MG63 (cell line): ENCODE data around the gene KCNQ1. TPM values are rescaled to one million over a fixed set of nuclear protein-coding genes. Genes with fewer than 3 reads are reported as not detected.
"Not testable (repeated sequence)": the region's sequence is repeated elsewhere in the genome, so short reads cannot be mapped to it uniquely, and the experiment has no call there.

Source experiments
- DNase-seq: peaks from one replicate; pipeline ENCODE4 v3.0.0-alpha.2; 2020
- H3K27me3 ChIP-seq: fragments of 250-450 bp; sonication (Bioruptor Pico); 2 replicates; pipeline ENCODE4 v1.5.1; 2020; ENCODE audit warnings: mild to moderate bottlenecking, moderate library complexity
- H3K36me3 ChIP-seq: fragments of 250-450 bp; sonication (Bioruptor Pico); 2 replicates; pipeline ENCODE4 v1.5.1; 2020; ENCODE audit warnings: mild to moderate bottlenecking, moderate library complexity
- H3K4me3 ChIP-seq: fragments of 250-450 bp; sonication (Bioruptor Pico); 2 replicates; pipeline ENCODE4 v1.5.1; 2020; ENCODE audit warnings: mild to moderate bottlenecking, moderate library complexity
- H3K9me3 ChIP-seq: fragments of 250-450 bp; sonication (Bioruptor Pico); 2 replicates; pipeline ENCODE4 v1.5.1; 2020; ENCODE audit warnings: mild to moderate bottlenecking, moderate library complexity
- total RNA-seq: library from RNA; depleted of rRNA; stranded (reverse); fragments of >200 nt; shearing (Covaris generic); gene quantifications from 2 replicates; pipeline ENCODE4 v1.2.3, GENCODE V29; 2014; ENCODE audit warnings: low replicate concordance

Gene KCNQ1
- total RNA-seq, 1 experiment from 2014 or later: not detected

- H3K9me3 ChIP-seq: no peaks in the 10 kb centered on the region
- no peak overlapping the region for H3K4me3 ChIP-seq
- no peak for DNase-seq
- H3K27me3 ChIP-seq: peaks cover 9% of the 10 kb centered on the region; the same call in 1 of the 2 replicates
- no peaks in the 10 kb centered on the region for H3K36me3 ChIP-seq
Observed at GRCh38 chr11:2488004-2488403, 43.2 kb downstream of the KCNQ1 start.

- H3K27me3 ChIP-seq: peaks cover 2% of the 10 kb centered on the region; the same call in 1 of the 2 replicates
- no peaks in the 10 kb centered on the region for H3K36me3 ChIP-seq
Observed at GRCh38 chr11:2489083-2489482, 44.3 kb downstream of the KCNQ1 start.

GRCh38 chr11:2497951-2498350 is 53.1 kb downstream of the KCNQ1 start:
- H3K36me3 ChIP-seq, H3K9me3 ChIP-seq, H3K4me3 ChIP-seq, H3K27me3 ChIP-seq, DNase-seq: not testable (repeated sequence)

More at GRCh38 chr11:2489083-2489482, 44.3 kb downstream of the KCNQ1 start:
- no peak overlapping the region for H3K4me3 ChIP-seq
- no peak for DNase-seq
- no peaks in the 10 kb centered on the region for H3K9me3 ChIP-seq

- Histone ChIP-seq H3K36me3 (no peaks in the 10 kb centered on the region), H3K27me3 (no peaks in the 10 kb centered on the region), H3K9me3 (peaks cover 5% of the 10 kb centered on the region), H3K4me3 (no peak overlapping the region)
- no peak for DNase-seq
Observed at GRCh38 chr11:2498750-2499149, 53.9 kb downstream of the KCNQ1 start.

GRCh38 chr11:2507212-2507901 is 62.5 kb downstream of the KCNQ1 start:
- Histone ChIP-seq H3K36me3 (no peaks in the 10 kb centered on the region), H3K9me3 (no peaks in the 10 kb centered on the region), H3K4me3 (no peak overlapping the region), H3K27me3 (no peaks in the 10 kb centered on the region)
- no peak for DNase-seq

- H3K4me3 ChIP-seq: no peak overlapping the region
- DNase-seq: no peak
- no peaks in the 10 kb centered on the region for H3K9me3 ChIP-seq
- no peaks in the 10 kb centered on the region for H3K36me3 ChIP-seq
- no peaks in the 10 kb centered on the region for H3K27me3 ChIP-seq
Observed at GRCh38 chr11:2507945-2508749, 63.3 kb downstream of the KCNQ1 start.

- H3K27me3 ChIP-seq: no peaks in the 10 kb centered on the region
- no peaks in the 10 kb centered on the region for H3K9me3 ChIP-seq
- no peak for DNase-seq
Observed at GRCh38 chr11:2508793-2509192, 64.0 kb downstream of the KCNQ1 start.

GRCh38 chr11:2509481-2510001 is 64.7 kb downstream of the KCNQ1 start:
- Histone ChIP-seq H3K4me3 (no peak overlapping the region), H3K36me3 (no peaks in the 10 kb centered on the region), H3K27me3 (no peaks in the 10 kb centered on the region), H3K9me3 (no peaks in the 10 kb centered on the region)
- DNase-seq: no peak

More at GRCh38 chr11:2508793-2509192, 64.0 kb downstream of the KCNQ1 start:
- Histone ChIP-seq H3K36me3 (no peaks in the 10 kb centered on the region), H3K4me3 (no peak overlapping the region)

- no peak for DNase-seq
Observed at GRCh38 chr11:2510626-2511402, 66.0 kb downstream of the KCNQ1 start.

GRCh38 chr11:2511421-2512369 is 66.9 kb downstream of the KCNQ1 start:
- Histone ChIP-seq H3K27me3 (no peaks in the 10 kb centered on the region), H3K4me3 (no peak overlapping the region), H3K36me3 (no peaks in the 10 kb centered on the region), H3K9me3 (no peaks in the 10 kb centered on the region)
- no peak for DNase-seq

More at GRCh38 chr11:2510626-2511402, 66.0 kb downstream of the KCNQ1 start:
- Histone ChIP-seq H3K9me3 (no peaks in the 10 kb centered on the region), H3K4me3 (no peak overlapping the region), H3K27me3 (no peaks in the 10 kb centered on the region), H3K36me3 (no peaks in the 10 kb centered on the region)

- Histone ChIP-seq H3K36me3 (no peaks in the 10 kb centered on the region), H3K4me3 (no peak overlapping the region), H3K27me3 (no peaks in the 10 kb centered on the region), H3K9me3 (no peaks in the 10 kb centered on the region)
- no peak for DNase-seq
Observed at GRCh38 chr11:2512431-2513407, 67.9 kb downstream of the KCNQ1 start.

- Histone ChIP-seq H3K9me3 (no peaks in the 10 kb centered on the region), H3K4me3 (no peak overlapping the region), H3K36me3 (no peaks in the 10 kb centered on the region), H3K27me3 (no peaks in the 10 kb centered on the region)
- DNase-seq: no peak
Observed at GRCh38 chr11:2513441-2513840, 68.6 kb downstream of the KCNQ1 start.

- H3K36me3 ChIP-seq: no peaks in the 10 kb centered on the region
- no peak overlapping the region for H3K4me3 ChIP-seq
- no peaks in the 10 kb centered on the region for H3K9me3 ChIP-seq
- no peaks in the 10 kb centered on the region for H3K27me3 ChIP-seq
- DNase-seq: no peak
Observed at GRCh38 chr11:2515401-2516275, 70.8 kb downstream of the KCNQ1 start.
